SK-N-SH treated with all-trans-retinoic acid at 6 μM for 48 hours (cell line): ENCODE results near the gene TMTC2.

Experiments
- ATAC-seq: fragments of 200-7000 bp; cut with Tn5 transposase; 3 replicates; pipeline ENCODE4 v1.9.1; 2020; ENCODE audit warnings: mild to moderate bottlenecking, moderate library complexity
- ARNTL ChIP-seq: fragments of 450-650 bp; formaldehyde crosslinking; IDR thresholded peaks from 2 replicates; pipeline ENCODE4 v1.5.0; 2020; ENCODE audit warnings: low read depth, mild to moderate bottlenecking, moderate library complexity, borderline replicate concordance
- BACH2 ChIP-seq: fragments of 250-450 bp; sonication (Bioruptor Pico); IDR thresholded peaks from 2 replicates; pipeline ENCODE4 v1.9.0; 2021; ENCODE audit warnings: mild to moderate bottlenecking, borderline replicate concordance
- CREB5 ChIP-seq: fragments of 250-450 bp; sonication (Bioruptor Pico); IDR thresholded peaks from 2 replicates; pipeline ENCODE4 v1.5.1; 2020; ENCODE audit warnings: low read depth, mild to moderate bottlenecking, moderate library complexity
- CSDC2 ChIP-seq: fragments of 250-450 bp; sonication (Bioruptor Pico); IDR thresholded peaks from 2 replicates; pipeline ENCODE4 v1.5.0; 2020; ENCODE audit warnings: mild to moderate bottlenecking, moderate library complexity
- GLIS3 ChIP-seq: fragments of 250-450 bp; sonication (Bioruptor Pico); IDR thresholded peaks from 2 replicates; pipeline ENCODE4 v1.5.0; 2020; ENCODE audit warnings: mild to moderate bottlenecking, moderate library complexity
- OSR1 ChIP-seq: fragments of 250-450 bp; sonication (Bioruptor Pico); IDR thresholded peaks from 2 replicates; pipeline ENCODE4 v1.8.0; 2022; ENCODE audit warnings: moderate library complexity, mild to moderate bottlenecking, inconsistent platforms
- POU6F1 ChIP-seq: fragments of 250-450 bp; sonication (Bioruptor Pico); IDR thresholded peaks from 2 replicates; pipeline ENCODE4 v1.8.0; 2021; ENCODE audit warnings: low read depth, mild to moderate bottlenecking, moderate library complexity, borderline replicate concordance
- PPARA ChIP-seq: fragments of 250-450 bp; sonication (Bioruptor Pico); IDR thresholded peaks from 2 replicates; pipeline ENCODE4 v1.5.0; 2020; ENCODE audit warnings: mild to moderate bottlenecking, borderline replicate concordance
- SNAI2 ChIP-seq: fragments of 250-450 bp; sonication (Bioruptor Pico); IDR thresholded peaks from 2 replicates; pipeline ENCODE4 v1.5.0; 2020; ENCODE audit warnings: mild to moderate bottlenecking, moderate library complexity
- TCF4 ChIP-seq: fragments of 250-450 bp; sonication (Bioruptor Pico); IDR thresholded peaks from 2 replicates; pipeline ENCODE4 v1.8.0; 2021; ENCODE audit warnings: mild to moderate bottlenecking, moderate library complexity, borderline replicate concordance
- TOX ChIP-seq: fragments of 250-450 bp; sonication (Bioruptor Pico); IDR thresholded peaks from 2 replicates; pipeline ENCODE4 v1.8.0; 2021; ENCODE audit warnings: mild to moderate bottlenecking, moderate library complexity, borderline replicate concordance
- TSHZ2 ChIP-seq: fragments of 250-450 bp; sonication (Bioruptor Pico); IDR thresholded peaks from 2 replicates; pipeline ENCODE4 v1.5.0; 2020; ENCODE audit warnings: mild to moderate bottlenecking, moderate library complexity
- ZC3H10 ChIP-seq: fragments of 250-450 bp; sonication (Bioruptor Pico); IDR thresholded peaks from 2 replicates; pipeline ENCODE4 v1.5.1; 2021; ENCODE audit warnings: mild to moderate bottlenecking, moderate library complexity
- ZFP3 ChIP-seq: fragments of 250-450 bp; sonication (Bioruptor Pico); IDR thresholded peaks from 2 replicates; pipeline ENCODE4 v1.5.0; 2020; ENCODE audit warnings: mild to moderate bottlenecking, moderate library complexity
- ZFP30 ChIP-seq: fragments of 450-650 bp; formaldehyde crosslinking; IDR thresholded peaks from 2 replicates; pipeline ENCODE4 v1.5.0; 2022; ENCODE audit warnings: mild to moderate bottlenecking, moderate library complexity
- ZNF565 ChIP-seq: fragments of 450-650 bp; formaldehyde crosslinking; conservative IDR thresholded peaks from 2 replicates; pipeline ENCODE4 v1.5.0; 2020; ENCODE audit warnings: low read depth, mild to moderate bottlenecking, moderate library complexity
- ZNF70 ChIP-seq: fragments of 450-650 bp; formaldehyde crosslinking; IDR thresholded peaks from 2 replicates; pipeline ENCODE4 v1.5.0; 2020; ENCODE audit warnings: mild to moderate bottlenecking, moderate library complexity
- ZNF8 ChIP-seq: fragments of 450-650 bp; formaldehyde crosslinking; IDR thresholded peaks from 2 replicates; pipeline ENCODE4 v1.5.0; 2020; ENCODE audit warnings: mild to moderate bottlenecking, moderate library complexity
- TF ChIP-seq, protein P1 (sequence below): fragments of 250-450 bp; sonication (Bioruptor Pico); IDR thresholded peaks from 2 replicates; pipeline ENCODE4 v1.5.1; 2021; ENCODE audit warnings: mild to moderate bottlenecking, moderate library complexity
- TF ChIP-seq, protein P2 (sequence below): fragments of 250-450 bp; sonication (Bioruptor Pico); IDR thresholded peaks from 2 replicates; pipeline ENCODE4 v1.8.0; 2020; ENCODE audit warnings: mild to moderate bottlenecking, moderate library complexity, borderline replicate concordance

Gene TMTC2

GRCh38 chr12:83097643-83098342, 411.1 kb downstream of the TMTC2 start:
- no peak for ATAC-seq
- TF ChIP-seq ZNF565 (CRISPR knock-in tag) (no peak), TCF4 (CRISPR knock-in tag) (no peak), ZNF8 (no peak), GLIS3 (CRISPR knock-in tag) (no peak), PPARA (CRISPR knock-in tag) (no peak), ZC3H10 (CRISPR knock-in tag) (no peak), SNAI2 (CRISPR knock-in tag) (no peak), ZFP3 (no peak), OSR1 (CRISPR knock-in tag) (no peak), TOX (CRISPR knock-in tag) (no peak), ZFP30 (CRISPR knock-in tag) (no peak), ARNTL (CRISPR knock-in tag) (no peak), CSDC2 (CRISPR knock-in tag) (no peak), TSHZ2 (CRISPR knock-in tag) (no peak), BACH2 (CRISPR knock-in tag) (no peak), ZNF70 (CRISPR knock-in tag) (no peak), CREB5 (no peak)
- TF ChIP-seq, protein P1, sequence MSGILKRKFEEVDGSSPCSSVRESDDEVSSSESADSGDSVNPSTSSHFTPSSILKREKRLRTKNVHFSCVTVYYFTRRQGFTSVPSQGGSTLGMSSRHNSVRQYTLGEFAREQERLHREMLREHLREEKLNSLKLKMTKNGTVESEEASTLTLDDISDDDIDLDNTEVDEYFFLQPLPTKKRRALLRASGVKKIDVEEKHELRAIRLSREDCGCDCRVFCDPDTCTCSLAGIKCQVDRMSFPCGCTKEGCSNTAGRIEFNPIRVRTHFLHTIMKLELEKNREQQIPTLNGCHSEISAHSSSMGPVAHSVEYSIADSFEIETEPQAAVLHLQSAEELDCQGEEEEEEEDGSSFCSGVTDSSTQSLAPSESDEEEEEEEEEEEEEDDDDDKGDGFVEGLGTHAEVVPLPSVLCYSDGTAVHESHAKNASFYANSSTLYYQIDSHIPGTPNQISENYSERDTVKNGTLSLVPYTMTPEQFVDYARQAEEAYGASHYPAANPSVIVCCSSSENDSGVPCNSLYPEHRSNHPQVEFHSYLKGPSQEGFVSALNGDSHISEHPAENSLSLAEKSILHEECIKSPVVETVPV (CRISPR knock-in tag), result no peak
- TF ChIP-seq, protein P2, sequence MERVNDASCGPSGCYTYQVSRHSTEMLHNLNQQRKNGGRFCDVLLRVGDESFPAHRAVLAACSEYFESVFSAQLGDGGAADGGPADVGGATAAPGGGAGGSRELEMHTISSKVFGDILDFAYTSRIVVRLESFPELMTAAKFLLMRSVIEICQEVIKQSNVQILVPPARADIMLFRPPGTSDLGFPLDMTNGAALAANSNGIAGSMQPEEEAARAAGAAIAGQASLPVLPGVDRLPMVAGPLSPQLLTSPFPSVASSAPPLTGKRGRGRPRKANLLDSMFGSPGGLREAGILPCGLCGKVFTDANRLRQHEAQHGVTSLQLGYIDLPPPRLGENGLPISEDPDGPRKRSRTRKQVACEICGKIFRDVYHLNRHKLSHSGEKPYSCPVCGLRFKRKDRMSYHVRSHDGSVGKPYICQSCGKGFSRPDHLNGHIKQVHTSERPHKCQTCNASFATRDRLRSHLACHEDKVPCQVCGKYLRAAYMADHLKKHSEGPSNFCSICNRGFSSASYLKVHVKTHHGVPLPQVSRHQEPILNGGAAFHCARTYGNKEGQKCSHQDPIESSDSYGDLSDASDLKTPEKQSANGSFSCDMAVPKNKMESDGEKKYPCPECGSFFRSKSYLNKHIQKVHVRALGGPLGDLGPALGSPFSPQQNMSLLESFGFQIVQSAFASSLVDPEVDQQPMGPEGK (CRISPR knock-in tag), result no peak

GRCh38 chr12:83099436-83099835, 412.7 kb downstream of the TMTC2 start:
- ATAC-seq, result no peak
- TF ChIP-seq GLIS3 (CRISPR knock-in tag) (no peak), ZNF565 (CRISPR knock-in tag) (no peak), TCF4 (CRISPR knock-in tag) (no peak), ZFP30 (CRISPR knock-in tag) (no peak), TSHZ2 (CRISPR knock-in tag) (no peak), CSDC2 (CRISPR knock-in tag) (no peak), PPARA (CRISPR knock-in tag) (no peak), POU6F1 (CRISPR knock-in tag) (no peak), ZNF70 (CRISPR knock-in tag) (no peak), TOX (CRISPR knock-in tag) (no peak)
